GM18873 (cell line): ENCODE results near the gene ELOVL3.

Source experiments
- ATAC-seq: cut with Tn5 transposase; IDR thresholded peaks from one replicate; pipeline ENCODE4 v1.9.1; 2021; ENCODE audit warnings: mild to moderate bottlenecking, moderate library complexity, moderate number of reproducible peaks; ENCODE audit not compliant: unreplicated experiment, low FRiP score

The ELOVL3 gene

GRCh38 chr10:102222797-102223196 lies 3.3 kb upstream of the ELOVL3 start:
- ATAC-seq, result no peak

DNA sequence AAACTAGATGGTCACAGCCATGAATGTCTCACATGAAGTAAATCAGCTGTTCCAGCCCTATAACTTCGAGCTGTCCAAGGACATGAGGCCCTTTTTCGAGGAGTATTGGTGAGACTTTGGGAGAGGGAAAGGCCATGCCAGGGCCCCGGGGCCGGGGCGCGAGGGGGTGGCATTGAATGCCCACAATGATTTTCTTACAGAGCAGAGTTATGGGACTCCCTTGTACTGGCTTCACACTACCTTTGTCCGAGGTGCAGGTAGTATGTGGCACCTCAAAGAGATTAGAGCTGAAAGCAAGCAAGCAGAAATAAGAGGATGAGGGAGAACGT lies 407 bp downstream of the ELOVL3 start:
- no peak for ATAC-seq

DNA sequence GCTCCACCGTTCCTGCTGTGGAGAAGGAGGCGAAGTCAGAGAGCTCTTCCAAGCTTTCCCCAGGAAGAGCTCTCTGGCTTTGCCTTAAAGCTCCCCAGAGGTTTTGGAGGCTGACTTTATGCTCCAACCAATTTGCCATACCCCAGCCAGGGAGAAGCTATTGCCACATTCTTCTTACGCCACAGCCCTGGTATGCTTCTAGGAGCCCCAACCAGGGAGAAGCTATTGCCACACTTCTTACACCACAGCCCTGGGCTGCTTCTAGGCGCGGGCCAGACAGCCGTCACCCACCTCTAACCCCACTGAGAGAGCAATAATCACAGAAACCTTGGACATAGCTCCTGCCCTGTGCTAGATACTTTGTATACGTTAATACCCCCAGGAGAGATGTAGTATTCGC lies 951 bp downstream of the ELOVL3 start:
- no peak for ATAC-seq

DNA sequence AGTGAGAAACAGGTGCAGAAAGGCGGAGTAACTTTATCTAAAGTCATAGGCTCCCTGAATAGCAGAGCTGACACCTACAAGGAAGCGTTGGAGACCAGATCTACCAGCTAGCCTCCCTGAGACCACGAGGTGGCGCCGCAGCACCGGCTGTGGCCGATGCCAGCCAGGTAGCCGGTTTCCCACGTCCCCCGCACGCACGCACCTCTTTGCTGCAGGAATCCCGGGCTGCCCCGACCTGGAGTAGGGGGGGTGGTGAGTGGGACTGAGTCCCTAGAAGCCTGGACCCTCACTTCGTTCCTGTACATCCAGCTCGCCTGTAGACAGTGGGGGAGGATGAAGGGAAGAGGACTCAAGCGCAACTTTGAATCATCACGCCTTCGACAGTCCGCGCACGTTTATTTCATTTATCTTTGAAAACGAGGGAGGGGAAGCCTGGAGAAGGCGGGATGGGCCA lies 3.7 kb downstream of the ELOVL3 start:
- no peak for ATAC-seq

DNA sequence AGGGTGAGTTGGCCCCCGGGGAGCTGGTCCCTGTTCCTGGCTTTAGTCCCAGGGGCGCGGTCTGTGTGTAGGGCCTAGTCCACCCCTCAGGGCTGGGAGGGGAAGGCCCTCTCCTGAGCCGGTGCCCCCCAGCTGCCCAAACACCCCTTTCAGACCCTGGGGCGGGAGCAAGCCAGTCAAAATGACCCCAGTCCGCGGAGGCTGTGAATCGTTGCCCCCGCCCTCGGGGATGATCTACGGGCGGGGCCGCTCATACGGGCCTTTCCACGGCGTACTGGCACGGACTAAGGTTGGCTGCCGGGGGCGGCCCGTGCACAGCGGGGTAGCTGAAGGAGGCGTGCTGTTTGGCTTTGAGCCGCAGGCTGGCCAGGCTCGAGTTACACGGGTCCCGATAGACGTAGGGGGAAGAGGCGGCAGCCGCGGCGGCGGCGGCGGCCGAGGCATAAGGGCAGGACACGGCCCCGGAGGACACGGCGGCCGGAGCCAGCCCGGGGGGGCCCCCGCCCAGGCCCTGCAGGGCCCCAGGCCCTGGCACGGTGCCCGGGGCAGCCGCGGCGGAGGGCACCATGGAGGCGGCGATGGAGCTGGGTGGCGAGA lies 4.3 kb downstream of the ELOVL3 start:
- ATAC-seq, result no peak

- no peak for ATAC-seq
These were observed 4.8 kb downstream of the ELOVL3 start for GRCh38 chr10:102230861-102231356.

GRCh38 chr10:102231357-102232318 lies 5.5 kb downstream of the ELOVL3 start:
- ATAC-seq, result no peak

DNA sequence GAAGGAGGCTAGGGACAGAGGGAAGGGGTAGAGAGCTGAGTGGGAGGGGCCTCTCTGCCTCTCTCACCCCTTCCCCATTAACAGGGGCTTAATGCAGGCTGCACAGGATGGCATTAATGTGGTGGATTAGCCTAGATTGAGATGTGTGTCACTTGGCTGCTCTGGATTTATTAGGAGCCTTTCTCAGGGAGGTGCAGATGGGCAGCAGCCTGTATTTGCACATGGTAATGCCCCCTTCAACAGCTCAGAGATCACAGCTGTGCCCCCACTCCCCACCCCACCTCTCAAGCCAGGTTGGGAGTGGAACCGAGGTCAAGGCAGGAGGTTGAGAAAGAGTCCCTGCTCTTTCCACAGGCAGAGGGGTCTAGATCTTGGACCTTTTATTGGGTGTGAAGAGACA lies 7.9 kb downstream of the ELOVL3 start:
- no peak for ATAC-seq

GRCh38 chr10:102234888-102235597 lies 8.9 kb downstream of the ELOVL3 start:
- no peak for ATAC-seq

- no peak for ATAC-seq
These were observed 9.5 kb downstream of the ELOVL3 start for GRCh38 chr10:102235598-102235920.

- ATAC-seq, result no peak
These were observed 9.9 kb downstream of the ELOVL3 start for GRCh38 chr10:102236006-102236405.

DNA sequence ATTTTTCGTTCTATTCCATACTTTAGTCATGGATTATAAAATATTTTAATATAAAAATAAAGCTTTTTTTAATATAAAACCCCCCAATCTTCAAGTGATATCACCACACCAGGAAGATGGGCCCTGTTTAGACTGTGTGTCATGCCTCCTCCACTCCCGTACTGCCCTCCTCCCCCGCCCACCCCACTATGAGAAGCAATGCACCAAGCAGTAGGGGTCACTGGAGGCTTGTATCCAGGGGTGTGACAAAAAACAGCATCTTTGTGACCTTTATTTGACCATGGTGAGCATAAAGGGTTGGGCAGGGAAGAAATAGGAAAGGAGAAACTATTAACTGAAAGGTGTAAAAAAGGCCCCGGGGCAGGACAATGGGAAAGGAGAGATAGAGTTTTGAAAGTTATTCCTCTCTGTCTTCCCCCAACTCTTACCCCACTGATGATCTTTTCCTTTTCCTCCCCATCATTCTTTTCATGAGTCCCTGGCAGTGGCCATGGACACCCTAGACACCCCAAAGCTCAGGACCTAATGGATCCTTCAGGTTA lies 11.7 kb downstream of the ELOVL3 start:
- no peak for ATAC-seq

- no peak for ATAC-seq
These were observed 14.4 kb downstream of the ELOVL3 start for GRCh38 chr10:102240467-102241031.

GRCh38 chr10:102241032-102241443 lies 14.9 kb downstream of the ELOVL3 start:
- no peak for ATAC-seq

GRCh38 chr10:102241444-102242117 lies 15.5 kb downstream of the ELOVL3 start, which contains the start of gene PITX3:
Gene PITX3, minus strand, starts transcription at chr10:102241512. Its CDS starts 9,432 bp downstream, at chr10:102232080.
- peak; percentile 26 for ATAC-seq

GRCh38 chr10:102242118-102242485 lies 16.0 kb downstream of the ELOVL3 start:
- ATAC-seq, result no peak

DNA sequence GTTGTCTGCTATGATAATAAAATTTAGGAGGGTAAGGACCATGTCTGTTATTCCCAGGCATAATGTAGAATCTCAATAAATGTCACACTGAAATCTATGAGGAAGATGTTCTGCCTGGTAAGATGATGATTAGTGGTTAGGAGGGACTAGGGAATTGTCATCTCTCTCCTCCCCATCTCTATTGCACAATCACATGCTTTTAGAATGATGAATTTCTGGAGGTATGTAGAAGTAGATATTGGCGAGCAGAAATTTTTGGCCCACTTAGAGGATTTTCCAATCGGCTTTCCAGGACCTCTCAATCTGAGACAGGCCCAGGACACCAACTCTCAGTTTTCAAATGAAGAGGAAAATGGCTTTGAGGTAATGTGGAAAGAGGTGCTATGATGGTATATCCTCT lies 17.2 kb downstream of the ELOVL3 start:
- ATAC-seq, result no peak

DNA sequence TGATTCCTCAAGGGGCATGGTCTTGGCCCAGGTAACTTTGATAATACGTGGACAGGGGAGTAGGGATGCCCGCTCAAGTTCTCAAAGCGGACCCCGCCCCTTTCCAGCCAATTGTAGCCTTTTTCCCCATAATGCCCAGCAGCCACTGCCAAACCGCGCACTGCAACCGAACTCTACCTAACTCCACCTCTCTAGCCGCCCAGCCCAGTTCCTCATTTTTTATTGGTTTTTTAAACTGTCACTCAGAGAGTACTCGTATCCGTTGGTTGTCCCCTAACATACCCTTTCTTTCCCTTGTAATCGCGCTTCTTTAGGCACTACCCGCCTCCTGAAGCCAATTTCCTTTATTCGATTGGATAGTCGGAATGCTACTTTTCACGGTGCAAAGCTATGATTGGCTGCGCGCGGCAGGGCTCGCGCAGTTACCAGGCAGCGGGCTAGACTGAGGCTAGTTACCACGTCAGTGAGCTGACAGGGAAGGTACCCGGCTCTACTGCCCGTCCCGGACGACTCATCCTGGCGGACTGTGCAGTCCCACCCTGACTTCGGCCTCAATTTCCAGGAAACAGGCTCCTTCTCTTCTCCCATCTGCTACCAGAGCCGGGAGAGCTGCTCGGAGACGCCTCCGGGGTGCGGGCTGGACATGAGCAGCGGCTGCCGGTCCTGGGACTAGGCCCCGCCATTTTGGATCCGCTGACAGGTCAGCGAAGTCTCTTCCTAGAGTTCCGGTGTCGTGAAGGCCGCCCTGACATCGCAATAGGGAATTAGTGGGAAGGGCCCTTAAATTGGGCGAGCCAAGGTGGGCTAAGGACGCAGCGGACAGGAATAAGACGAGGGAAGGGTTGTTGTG lies 19.2 kb downstream of the ELOVL3 start, which contains the start of gene GBF1:
GBF1 (plus strand) TSS at position 451 of the 850 bp plus-strand sequence. CDS start 13,407 bp downstream, outside the sequence.
- peak; percentile 90 for ATAC-seq

GRCh38 chr10:102245932-102246251 lies 19.8 kb downstream of the ELOVL3 start:
- no peak for ATAC-seq
